A673 (cell line): ENCODE measurements around the gene USP31.

Experiments used
- EZH2 ChIP-seq: fragments of 200-600 bp; sonication (generic); IDR thresholded peaks from 2 replicates; pipeline ENCODE4 v1.6.1; 2017; ENCODE audit warnings: borderline replicate concordance, low read depth, mild to moderate bottlenecking, mixed read lengths, antibody characterized with exemption, low read length; ENCODE audit not compliant: poor library complexity, severe bottlenecking
- TF ChIP-seq, protein P1 (sequence below): fragments of 300-800, 200-600 bp; sonication (generic); conservative IDR thresholded peaks from 2 replicates; pipeline ENCODE4 v1.5.1; 2017; ENCODE audit warnings: low read depth, mild to moderate bottlenecking, antibody characterized with exemption, low read length, moderate library complexity, mixed read lengths

DNA sequence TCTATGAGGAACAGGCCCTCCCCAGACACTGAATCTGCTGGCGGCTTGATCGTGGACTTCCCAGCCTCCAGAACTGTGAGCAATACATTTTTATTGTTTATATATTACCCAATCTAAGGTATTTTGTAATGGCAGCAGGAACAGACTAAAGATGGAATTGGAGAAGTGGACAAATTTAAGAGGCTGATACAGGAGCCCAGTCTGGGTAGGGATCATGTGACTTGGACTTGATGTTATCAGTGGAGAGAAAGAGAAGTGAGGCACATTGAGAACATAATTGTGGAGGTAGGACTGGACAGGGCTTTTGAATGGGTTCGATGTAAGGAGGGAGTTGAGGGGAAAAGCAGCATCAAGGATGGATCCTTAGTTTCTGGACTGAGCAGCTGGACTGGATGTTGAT, 93.8 kb downstream of the USP31 start:
- TF ChIP-seq, protein P1, sequence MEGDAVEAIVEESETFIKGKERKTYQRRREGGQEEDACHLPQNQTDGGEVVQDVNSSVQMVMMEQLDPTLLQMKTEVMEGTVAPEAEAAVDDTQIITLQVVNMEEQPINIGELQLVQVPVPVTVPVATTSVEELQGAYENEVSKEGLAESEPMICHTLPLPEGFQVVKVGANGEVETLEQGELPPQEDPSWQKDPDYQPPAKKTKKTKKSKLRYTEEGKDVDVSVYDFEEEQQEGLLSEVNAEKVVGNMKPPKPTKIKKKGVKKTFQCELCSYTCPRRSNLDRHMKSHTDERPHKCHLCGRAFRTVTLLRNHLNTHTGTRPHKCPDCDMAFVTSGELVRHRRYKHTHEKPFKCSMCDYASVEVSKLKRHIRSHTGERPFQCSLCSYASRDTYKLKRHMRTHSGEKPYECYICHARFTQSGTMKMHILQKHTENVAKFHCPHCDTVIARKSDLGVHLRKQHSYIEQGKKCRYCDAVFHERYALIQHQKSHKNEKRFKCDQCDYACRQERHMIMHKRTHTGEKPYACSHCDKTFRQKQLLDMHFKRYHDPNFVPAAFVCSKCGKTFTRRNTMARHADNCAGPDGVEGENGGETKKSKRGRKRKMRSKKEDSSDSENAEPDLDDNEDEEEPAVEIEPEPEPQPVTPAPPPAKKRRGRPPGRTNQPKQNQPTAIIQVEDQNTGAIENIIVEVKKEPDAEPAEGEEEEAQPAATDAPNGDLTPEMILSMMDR = no peak
- no peak for TF ChIP-seq EZH2
